Measurements from ENCODE around the gene PACS1.
"Not testable (repeated sequence)": the region's sequence is repeated elsewhere in the genome, so short reads cannot be mapped to it uniquely, and the experiment has no call there.

PACS1 gene

DNA sequence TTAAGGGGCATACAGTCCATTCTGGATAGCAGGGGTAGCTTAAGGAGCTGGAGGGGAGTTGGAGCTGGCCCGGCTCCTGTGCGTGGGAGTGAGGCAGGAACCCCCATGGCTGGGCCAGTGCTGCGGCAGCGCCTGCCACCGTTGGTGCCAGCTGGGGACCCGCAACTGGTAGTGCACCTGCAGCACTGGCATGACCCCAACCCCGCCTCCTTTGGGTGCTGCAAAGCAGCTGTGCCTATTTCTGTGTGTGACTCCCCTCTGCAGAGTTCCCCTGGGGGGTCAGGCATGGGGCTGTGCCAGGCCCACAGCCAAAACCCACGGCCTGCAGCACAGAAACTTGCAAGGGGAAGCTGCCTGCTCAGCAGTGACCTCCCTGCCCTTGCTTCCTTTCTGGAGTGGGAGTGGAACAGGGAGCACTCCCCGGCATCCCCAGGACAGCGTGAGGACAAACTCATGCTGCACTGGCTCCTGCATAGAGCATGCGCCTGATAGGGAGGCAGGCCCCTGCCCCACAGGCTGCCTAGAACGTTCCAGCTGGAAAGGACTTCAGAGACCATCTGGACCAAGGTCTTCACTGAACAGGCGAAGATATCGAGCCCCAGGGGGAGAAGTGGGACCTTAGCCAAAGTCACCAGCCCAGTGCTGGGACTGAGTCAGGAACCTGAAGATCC lies 172.2 kb downstream of the PACS1 start:
- no peak for DNase-seq (ENCODE audit: low read depth in 2 of 3, low spot score in 2 of 3)

- DNase-seq (ENCODE audit: low read depth in 2 of 3, low spot score in 2 of 3) = no peak
Observed at GRCh38 chr11:66243782-66244535, 173.9 kb downstream of the PACS1 start.

GRCh38 chr11:66247295-66247694 lies 177.2 kb downstream of the PACS1 start:
- no peak for DNase-seq (ENCODE audit: low read depth in 2 of 3, low spot score in 2 of 3)

DNA sequence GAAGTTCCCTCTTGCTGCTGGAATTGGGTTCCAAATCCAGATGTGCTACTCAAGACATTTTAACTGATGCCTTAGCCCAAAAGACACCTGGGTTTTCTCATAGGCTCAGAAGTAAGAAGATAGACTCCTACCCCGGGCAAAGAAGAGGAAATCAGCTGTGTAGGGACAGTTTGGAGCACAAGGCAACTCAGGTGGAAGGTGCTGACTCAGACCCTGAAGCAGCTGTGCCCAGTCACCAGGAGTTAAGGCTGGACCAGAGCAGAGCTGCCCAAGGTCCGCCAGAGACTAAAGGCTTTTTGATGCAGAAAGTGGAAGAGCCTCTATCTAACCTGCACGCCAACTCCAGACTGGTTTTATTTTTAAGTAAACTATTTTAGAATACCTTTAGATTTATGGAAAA lies 177.7 kb downstream of the PACS1 start:
- no peak for DNase-seq (ENCODE audit: low read depth in 2 of 3, low spot score in 2 of 3)

- DNase-seq (ENCODE audit: low read depth in 2 of 3, low spot score in 2 of 3) = no peak
Observed at GRCh38 chr11:66248903-66249302, 178.8 kb downstream of the PACS1 start.

DNA sequence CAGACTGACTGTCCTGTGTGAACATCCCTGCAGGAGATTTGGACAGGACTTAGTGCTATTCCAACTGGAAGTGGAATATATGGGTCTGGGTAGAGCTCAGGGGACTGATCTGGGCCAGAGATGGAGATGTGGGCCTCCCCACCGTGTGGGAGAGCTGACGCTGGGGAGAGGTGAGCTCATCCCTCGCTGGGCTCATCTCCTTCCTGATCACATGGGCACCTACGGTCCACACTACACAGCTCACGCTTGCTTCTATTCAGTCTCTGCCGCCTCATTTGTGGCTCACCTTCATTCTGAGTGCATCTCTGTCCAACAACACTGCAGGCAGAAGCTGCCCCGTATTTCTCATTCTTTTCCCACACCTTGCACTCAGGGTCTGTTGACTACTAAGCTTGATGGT lies 181.7 kb downstream of the PACS1 start:
- no peak for DNase-seq (ENCODE audit: low read depth in 2 of 3, low spot score in 2 of 3)

DNA sequence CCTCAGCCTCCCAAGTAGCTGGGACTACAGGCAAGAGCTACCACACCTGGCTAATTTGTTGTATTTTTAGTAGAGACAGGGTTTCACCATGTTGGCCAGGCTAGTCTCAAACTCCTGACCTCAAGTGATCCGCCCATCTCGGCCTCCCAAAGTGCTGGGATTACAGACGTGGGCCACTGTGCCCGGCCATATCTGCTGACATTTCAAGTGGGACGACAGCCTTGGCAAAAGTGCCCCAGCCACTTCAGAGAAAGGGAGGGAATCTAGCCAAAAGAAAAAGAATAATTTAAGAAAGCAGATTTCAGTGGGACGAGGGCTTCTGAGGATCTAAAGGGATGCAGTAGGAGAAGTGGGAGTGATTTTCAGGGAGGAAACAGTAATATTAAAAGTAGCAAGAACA lies 183.0 kb downstream of the PACS1 start:
- DNase-seq (ENCODE audit: low read depth in 2 of 3, low spot score in 2 of 3) = not testable (repeated sequence)

DNA sequence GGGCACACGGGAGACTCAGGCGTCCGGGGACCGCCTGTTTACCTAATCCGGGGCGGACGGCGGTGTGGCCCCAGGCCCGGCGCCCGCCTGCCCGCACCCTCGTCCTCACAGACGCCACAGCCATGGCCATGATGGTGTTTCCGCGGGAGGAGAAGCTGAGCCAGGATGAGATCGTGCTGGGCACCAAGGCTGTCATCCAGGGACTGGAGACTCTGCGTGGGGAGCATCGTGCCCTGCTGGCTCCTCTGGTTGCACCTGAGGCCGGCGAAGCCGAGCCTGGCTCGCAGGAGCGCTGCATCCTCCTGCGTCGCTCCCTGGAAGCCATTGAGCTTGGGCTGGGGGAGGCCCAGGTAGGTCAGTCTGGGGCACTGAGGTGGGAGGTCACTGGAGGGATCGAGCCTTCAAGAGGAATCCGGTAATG lies 188.4 kb downstream of the PACS1 start:
- no peak for DNase-seq (ENCODE audit: low read depth in 2 of 3, low spot score in 2 of 3)

- no peak for DNase-seq (ENCODE audit: low read depth in 2 of 3, low spot score in 2 of 3)
Observed at GRCh38 chr11:66259225-66259624, 189.2 kb downstream of the PACS1 start.

DNA sequence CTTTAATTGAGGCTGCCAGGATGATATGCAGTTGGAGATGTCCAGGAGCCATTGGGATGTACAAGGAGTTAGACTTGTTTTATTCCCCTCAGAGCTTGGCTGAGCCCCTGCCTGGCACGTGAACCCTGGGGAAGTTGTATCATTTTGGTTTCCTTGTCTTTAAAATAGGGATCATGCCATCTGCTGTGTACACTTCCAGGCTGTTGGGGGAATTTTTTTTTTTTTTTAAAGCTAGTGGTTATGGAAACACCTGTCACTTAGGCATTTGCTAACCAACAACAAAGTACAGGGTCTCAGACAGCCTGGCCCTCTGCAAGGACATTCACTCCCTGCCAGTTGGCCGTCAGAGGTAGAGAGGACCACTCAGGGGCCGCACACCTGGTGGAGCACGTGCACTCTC lies 189.9 kb downstream of the PACS1 start:
- DNase-seq (ENCODE audit: low read depth in 2 of 3, low spot score in 2 of 3) = no peak

GRCh38 chr11:66261578-66261977 lies 191.5 kb downstream of the PACS1 start:
- no peak for DNase-seq (ENCODE audit: low read depth in 2 of 3, low spot score in 2 of 3)

- no peak for DNase-seq (ENCODE audit: low read depth in 2 of 3, low spot score in 2 of 3)
Observed at GRCh38 chr11:66262191-66262590, 192.1 kb downstream of the PACS1 start.

- DNase-seq (ENCODE audit: low read depth in 2 of 3, low spot score in 2 of 3) = no peak
Observed at GRCh38 chr11:66262696-66263095, 192.6 kb downstream of the PACS1 start.

- no peak for DNase-seq (ENCODE audit: low read depth in 2 of 3, low spot score in 2 of 3)
Observed at GRCh38 chr11:66263231-66263630, 193.2 kb downstream of the PACS1 start.

- DNase-seq (ENCODE audit: low read depth in 2 of 3, low spot score in 2 of 3) = no peak
Observed at GRCh38 chr11:66263785-66264184, 193.7 kb downstream of the PACS1 start.

DNA sequence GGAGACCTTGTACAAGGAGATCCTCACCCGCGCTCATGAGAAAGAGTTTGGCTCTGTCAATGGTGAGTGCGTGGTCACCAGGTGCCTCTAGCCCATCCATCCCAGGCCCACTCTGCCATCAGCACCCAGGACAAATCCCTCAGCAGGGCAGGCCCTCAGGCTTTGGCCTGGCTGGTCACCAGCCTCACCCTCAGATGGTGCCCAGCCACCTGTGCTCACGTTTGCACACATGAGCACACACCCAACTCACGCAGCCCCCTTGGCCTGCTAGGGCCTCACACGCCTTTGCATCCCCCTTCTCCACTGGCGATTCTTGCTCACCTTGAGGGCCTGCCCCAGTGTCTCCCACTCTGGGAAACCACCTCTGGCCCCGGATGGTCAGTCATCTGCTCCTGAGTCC lies 194.3 kb downstream of the PACS1 start:
- DNase-seq (ENCODE audit: low read depth in 2 of 3, low spot score in 2 of 3) = no peak

- DNase-seq (ENCODE audit: low read depth in 2 of 3, low spot score in 2 of 3) = no peak
Observed at GRCh38 chr11:66264914-66265313, 194.8 kb downstream of the PACS1 start.

DNA sequence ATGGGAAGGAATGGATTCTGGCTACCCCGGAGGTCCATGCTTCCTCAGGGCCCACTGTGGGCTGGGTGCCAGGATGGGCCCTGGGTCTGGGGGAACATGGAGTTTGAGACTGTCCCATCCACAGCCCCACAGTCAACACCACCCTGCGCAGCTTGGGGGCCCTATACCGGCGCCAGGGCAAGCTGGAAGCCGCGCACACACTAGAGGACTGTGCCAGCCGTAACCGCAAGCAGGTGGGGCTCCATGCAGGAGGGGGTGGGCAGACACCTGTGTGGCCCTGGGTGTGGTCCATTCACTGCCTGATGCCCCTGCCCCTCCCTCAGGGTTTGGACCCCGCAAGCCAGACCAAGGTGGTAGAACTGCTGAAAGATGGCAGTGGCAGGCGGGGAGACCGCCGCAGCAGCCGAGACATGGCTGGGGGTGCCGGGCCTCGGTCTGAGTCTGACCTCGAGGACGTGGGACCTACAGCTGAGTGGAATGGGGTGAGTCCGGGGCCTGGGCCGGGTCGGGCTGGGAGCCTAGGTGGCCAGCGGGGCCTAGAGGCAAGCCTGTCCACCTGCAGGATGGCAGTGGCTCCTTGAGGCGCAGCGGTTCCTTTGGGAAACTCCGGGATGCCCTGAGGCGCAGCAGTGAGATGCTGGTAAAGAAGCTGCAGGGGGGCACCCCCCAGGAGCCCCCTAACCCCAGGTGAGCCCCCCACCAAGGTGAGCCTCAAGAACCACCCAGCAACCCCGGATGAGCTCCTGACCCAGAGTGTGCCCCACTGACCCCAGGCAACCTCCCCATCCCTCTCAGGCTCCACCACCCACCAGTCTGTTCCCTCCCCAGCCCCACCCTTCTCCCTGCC lies 195.7 kb downstream of the PACS1 start:
- DNase-seq (ENCODE audit: low read depth in 2 of 3, low spot score in 2 of 3) = no peak

- no peak for DNase-seq (ENCODE audit: low read depth in 2 of 3, low spot score in 2 of 3)
Observed at GRCh38 chr11:66266378-66267038, 196.4 kb downstream of the PACS1 start.

DNA sequence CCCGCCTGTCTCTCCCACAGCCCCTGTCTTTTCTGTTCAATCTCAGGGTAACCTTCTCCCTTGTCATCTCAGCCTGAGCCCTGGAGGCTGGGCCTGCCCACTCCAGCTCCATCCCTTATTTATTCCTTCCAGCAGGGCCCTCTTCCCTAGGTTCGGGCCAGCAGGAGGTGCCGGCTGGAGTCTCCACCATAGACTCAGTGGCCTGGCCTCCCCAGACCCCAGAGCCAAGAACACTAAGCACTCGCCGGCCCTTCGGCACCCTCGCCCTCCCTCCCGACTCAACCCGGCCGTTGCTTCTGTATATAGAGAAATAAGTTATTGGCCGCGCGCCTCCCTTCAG lies 196.9 kb downstream of the PACS1 start:
- DNase-seq (ENCODE audit: low read depth in 2 of 3, low spot score in 2 of 3) = no peak
